BLaER1 (cell line): ENCODE results near the gene SPPL3.
"Not testable (repeated sequence)": the region's sequence is repeated elsewhere in the genome, so short reads cannot be mapped to it uniquely, and the experiment has no call there.

Experiments
- H3K27ac ChIP-seq: shearing (Covaris generic); formaldehyde crosslinking; 2 replicates; pipeline ENCODE4 v1.8.1; 2022
- H3K27me3 ChIP-seq: shearing (Covaris generic); formaldehyde crosslinking; 2 replicates; pipeline ENCODE4 v1.8.1; 2022
- H3K36me3 ChIP-seq: shearing (Covaris generic); formaldehyde crosslinking; 2 replicates; pipeline ENCODE4 v1.8.1; 2022
- H3K4me1 ChIP-seq: shearing (Covaris generic); formaldehyde crosslinking; 2 replicates; pipeline ENCODE4 v1.8.1; 2022
- H3K4me2 ChIP-seq: shearing (Covaris generic); formaldehyde crosslinking; 2 replicates; pipeline ENCODE4 v1.8.1; 2022
- H3K4me3 ChIP-seq: shearing (Covaris generic); formaldehyde crosslinking; 2 replicates; pipeline ENCODE4 v1.8.1; 2022
- H3K9ac ChIP-seq: shearing (Covaris generic); formaldehyde crosslinking; 2 replicates; pipeline ENCODE4 v1.8.1; 2022
- H3K9me3 ChIP-seq: shearing (Covaris generic); formaldehyde crosslinking; 2 replicates; pipeline ENCODE4 v1.8.1; 2022
- H4K20me1 ChIP-seq: shearing (Covaris generic); formaldehyde crosslinking; 2 replicates; pipeline ENCODE4 v1.8.1; 2022
- Cebpa-rat ChIP-seq: shearing (Covaris generic); IDR thresholded peaks from 2 replicates; pipeline ENCODE4 v1.8.1; 2022

SPPL3 gene

DNA sequence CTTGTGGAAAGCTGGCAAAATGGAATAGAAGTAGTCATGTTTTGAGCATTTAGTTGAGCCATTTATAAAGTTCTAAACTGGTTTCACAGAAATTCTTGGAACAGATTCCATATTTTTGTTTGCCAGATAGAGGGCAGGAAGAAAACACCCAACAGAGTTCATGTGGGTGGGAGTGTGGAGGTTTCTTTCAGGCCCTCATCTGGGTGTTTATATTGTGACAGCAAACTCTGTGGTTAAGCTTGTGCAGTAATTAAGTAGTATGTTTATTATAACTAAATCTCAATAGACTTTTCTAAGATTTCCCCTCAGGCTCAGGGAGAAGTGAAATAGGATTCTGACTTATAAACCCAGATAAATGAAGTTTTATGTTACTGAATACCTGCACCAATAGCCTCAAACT, 57.4 kb downstream of the SPPL3 start:
- H3K9ac ChIP-seq: no peak overlapping the region
- H4K20me1 ChIP-seq: peaks cover 100% of the 10 kb centered on the region
- TF ChIP-seq Cebpa-rat: no peak
- peaks cover 8% of the 10 kb centered on the region; the same call in 1 of the 2 replicates for H3K36me3 ChIP-seq
- H3K4me3 ChIP-seq: no peak overlapping the region
- H3K4me1 ChIP-seq: peaks cover 15% of the 10 kb centered on the region
- H3K4me2 ChIP-seq: no peak overlapping the region
- H3K27ac ChIP-seq: no peak overlapping the region
- no peaks in the 10 kb centered on the region for H3K9me3 ChIP-seq
- H3K27me3 ChIP-seq: no peaks in the 10 kb centered on the region

DNA sequence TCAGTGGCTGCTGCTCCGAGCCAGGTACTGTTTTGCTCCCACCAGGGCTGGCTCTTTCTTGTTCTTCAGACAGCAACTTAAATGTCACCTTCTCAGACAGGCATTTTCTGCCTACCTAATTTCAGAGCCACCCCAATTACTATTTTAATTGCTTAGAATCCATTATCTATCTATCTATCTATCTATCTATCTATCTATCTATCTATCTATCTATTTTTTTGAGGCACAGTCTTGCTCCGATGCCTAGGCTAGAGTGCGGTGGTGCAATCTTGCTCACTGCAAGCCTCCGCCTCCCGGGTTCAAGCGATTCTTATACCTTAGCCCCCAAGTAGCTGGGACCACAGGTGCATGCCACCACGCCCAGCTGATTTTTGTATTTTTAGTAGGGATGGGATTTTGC, 58.5 kb downstream of the SPPL3 start:
- Histone ChIP-seq H3K9ac (no peak overlapping the region), H3K27ac (no peak overlapping the region), H3K36me3 (peaks cover 8% of the 10 kb centered on the region; the same call in 1 of the 2 replicates), H3K27me3 (no peaks in the 10 kb centered on the region), H4K20me1 (peaks cover 100% of the 10 kb centered on the region), H3K9me3 (no peaks in the 10 kb centered on the region), H3K4me2 (no peak overlapping the region), H3K4me3 (no peak overlapping the region), H3K4me1 (peaks cover 9% of the 10 kb centered on the region; the same call in 1 of the 2 replicates)
- TF ChIP-seq Cebpa-rat: no peak

DNA sequence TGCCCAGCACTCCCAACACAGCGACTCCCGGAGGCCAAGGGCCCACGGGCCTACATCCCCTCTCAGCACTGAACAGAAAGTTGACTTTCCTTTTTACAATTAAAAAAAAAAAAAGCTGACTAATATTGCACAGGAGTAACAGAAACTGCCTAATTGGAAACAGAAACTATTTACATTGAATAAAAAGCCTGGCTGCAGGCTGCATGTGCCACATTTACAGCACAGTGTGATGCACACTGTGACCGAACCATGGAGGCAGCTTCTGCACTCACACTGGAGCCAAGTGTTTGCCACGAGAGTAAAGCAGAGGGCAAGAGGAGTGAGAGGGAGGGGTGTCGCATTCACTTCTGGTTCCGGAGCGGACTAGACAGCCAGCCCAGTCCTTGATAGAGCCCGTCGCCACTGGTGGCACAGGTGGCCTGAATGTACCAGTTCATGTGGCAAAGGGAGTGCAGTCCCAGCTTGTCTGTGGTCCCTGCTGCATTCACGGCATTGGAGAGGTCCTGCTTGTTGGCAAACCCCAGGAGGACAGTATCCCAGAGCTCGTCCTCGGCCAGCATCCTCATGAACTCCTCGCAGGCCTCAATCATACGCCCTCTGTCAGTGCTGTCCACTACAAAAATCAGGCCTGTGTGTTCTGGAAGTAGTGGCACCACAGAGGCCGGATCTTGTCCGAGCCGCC, 59.2 kb downstream of the SPPL3 start:
- Histone ChIP-seq H3K4me3 (no peak overlapping the region), H3K4me2 (no peak overlapping the region), H4K20me1 (peaks cover 100% of the 10 kb centered on the region), H3K27me3 (no peaks in the 10 kb centered on the region), H3K36me3 (peaks cover 8% of the 10 kb centered on the region; the same call in 1 of the 2 replicates), H3K9ac (no peak overlapping the region), H3K9me3 (no peaks in the 10 kb centered on the region), H3K4me1 (peaks cover 9% of the 10 kb centered on the region; the same call in 1 of the 2 replicates), H3K27ac (no peak overlapping the region)
- TF ChIP-seq Cebpa-rat: no peak

DNA sequence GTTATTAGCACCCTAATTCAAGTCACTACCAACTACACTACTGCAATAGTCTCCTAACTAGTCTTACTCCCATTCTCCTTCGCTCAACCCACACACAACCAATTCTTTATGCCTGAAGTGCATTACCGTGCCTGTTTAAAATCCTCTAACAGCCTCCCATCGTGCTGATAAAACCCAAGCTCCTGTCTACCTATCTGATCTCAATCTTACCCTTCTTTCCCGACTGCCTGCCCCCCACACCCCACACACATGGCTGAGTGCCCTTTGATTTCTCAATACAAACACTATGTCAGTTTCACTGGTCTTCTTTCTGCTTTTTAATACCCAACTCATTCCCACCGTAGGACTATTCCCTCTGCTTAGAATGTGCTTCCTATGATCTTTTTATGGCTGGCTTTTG, 59.9 kb downstream of the SPPL3 start:
- no peaks in the 10 kb centered on the region for H3K9me3 ChIP-seq
- no peak overlapping the region for H3K27ac ChIP-seq
- no peaks in the 10 kb centered on the region for H3K27me3 ChIP-seq
- no peak overlapping the region for H3K9ac ChIP-seq
- H4K20me1 ChIP-seq: peaks cover 99% of the 10 kb centered on the region
- peaks cover 9% of the 10 kb centered on the region; the same call in 1 of the 2 replicates for H3K4me1 ChIP-seq
- H3K36me3 ChIP-seq: peaks cover 8% of the 10 kb centered on the region; the same call in 1 of the 2 replicates
- no peak overlapping the region for H3K4me2 ChIP-seq
- TF ChIP-seq Cebpa-rat: no peak
- no peak overlapping the region for H3K4me3 ChIP-seq

DNA sequence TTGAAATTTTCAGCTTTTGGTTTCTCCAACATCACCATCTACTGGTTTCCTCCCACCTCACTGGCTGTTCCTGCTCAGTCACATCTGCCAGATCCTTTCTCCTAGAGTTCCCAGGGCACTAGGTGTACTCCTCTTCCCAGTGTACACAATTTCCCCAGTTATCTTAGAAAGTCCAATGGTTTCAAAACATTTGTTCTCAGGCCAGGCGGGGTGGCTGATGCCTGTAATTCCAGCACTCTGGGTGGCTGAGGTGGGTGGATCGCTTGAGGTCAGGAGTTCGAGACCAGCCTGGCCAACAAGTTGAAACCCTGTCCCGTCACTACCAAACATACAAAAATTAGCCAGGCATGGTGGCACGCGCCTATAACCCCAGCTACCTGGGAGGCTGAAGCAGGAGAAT, 60.7 kb downstream of the SPPL3 start:
- no peak overlapping the region for H3K9ac ChIP-seq
- H3K27ac ChIP-seq: no peak overlapping the region
- no peaks in the 10 kb centered on the region for H3K9me3 ChIP-seq
- peaks cover 9% of the 10 kb centered on the region; the same call in 1 of the 2 replicates for H3K4me1 ChIP-seq
- no peaks in the 10 kb centered on the region for H3K27me3 ChIP-seq
- no peak overlapping the region for H3K4me3 ChIP-seq
- TF ChIP-seq Cebpa-rat: no peak
- H4K20me1 ChIP-seq: peaks cover 93% of the 10 kb centered on the region
- no peak overlapping the region for H3K4me2 ChIP-seq
- H3K36me3 ChIP-seq: peaks cover 8% of the 10 kb centered on the region; the same call in 1 of the 2 replicates

DNA sequence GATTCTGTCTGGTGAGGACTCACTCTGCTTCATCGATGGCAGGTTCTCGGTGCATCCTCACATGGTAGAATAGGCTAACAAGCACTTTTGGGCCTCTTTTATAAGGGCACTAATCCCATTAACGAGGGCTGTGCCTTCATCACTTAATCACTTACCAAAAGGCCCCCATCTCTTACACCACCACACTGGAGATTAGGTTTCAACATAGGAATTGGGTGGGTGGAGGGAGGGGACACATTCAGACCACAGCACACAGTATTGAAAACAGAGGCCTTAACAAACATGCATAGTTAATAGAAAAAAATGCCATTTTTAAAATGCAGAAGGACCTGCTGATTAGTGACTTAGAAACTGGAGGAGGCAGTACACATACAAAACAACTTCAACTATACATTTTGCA, 61.6 kb downstream of the SPPL3 start:
- no peak for TF ChIP-seq Cebpa-rat

DNA sequence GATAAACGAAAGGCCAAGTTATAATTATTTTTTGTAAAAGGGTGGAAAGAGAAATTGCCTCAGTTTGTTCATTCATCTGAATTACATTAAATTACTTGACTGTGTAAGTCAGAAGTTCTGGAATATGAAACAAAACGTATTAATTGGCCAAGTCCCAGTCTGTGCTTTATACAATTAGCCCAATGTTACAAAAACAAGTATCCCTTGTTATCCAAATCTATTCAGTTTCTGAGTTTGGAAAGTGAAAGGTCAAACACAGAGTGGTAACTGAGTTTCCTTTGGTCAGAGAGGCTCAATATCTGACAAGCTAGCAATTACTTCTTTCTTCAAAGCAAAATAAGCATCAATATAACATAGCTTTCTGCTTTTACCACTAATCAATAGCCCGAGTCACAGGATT, 62.6 kb downstream of the SPPL3 start:
- Histone ChIP-seq H3K27ac (no peak overlapping the region), H3K9ac (no peak overlapping the region), H3K4me3 (no peak overlapping the region), H3K36me3 (peaks cover 8% of the 10 kb centered on the region; the same call in 1 of the 2 replicates), H3K4me1 (peaks cover 4% of the 10 kb centered on the region), H4K20me1 (peaks cover 93% of the 10 kb centered on the region), H3K9me3 (no peaks in the 10 kb centered on the region), H3K4me2 (no peak overlapping the region), H3K27me3 (no peaks in the 10 kb centered on the region)
- no peak for TF ChIP-seq Cebpa-rat

More for the DNA sequence above, 61.6 kb downstream of the SPPL3 start:
- peaks cover 93% of the 10 kb centered on the region for H4K20me1 ChIP-seq
- H3K9me3 ChIP-seq: no peaks in the 10 kb centered on the region
- H3K36me3 ChIP-seq: peaks cover 8% of the 10 kb centered on the region; the same call in 1 of the 2 replicates
- H3K9ac ChIP-seq: no peak overlapping the region
- 0 out of 2 replicates have a peak, but pooled peaks cover 1% of the 10 kb centered on the region for H3K4me1 ChIP-seq
- H3K4me3 ChIP-seq: no peak overlapping the region
- no peak overlapping the region for H3K27ac ChIP-seq
- no peak overlapping the region for H3K4me2 ChIP-seq
- no peaks in the 10 kb centered on the region for H3K27me3 ChIP-seq

DNA sequence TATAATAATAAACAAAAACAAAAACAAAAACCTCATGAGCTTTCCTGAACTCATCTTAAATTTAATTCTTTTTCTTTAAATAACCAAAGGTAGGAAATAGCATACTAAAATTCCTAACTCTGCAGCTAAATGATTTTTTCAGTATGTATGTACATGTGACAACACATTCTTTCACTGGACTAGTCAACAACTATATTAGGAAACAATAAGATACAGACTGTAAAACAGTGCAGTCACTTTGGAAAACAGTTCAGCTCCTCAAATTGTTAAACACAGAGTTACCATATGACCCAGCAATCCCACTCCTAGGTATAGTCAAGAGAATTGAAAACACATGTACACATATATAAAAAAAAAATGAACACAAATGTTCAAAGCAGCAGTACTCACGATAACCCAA, 64.7 kb downstream of the SPPL3 start:
- H3K4me3 ChIP-seq: no peak overlapping the region
- TF ChIP-seq Cebpa-rat: no peak
- H3K9ac ChIP-seq: no peak overlapping the region
- peaks cover 93% of the 10 kb centered on the region for H4K20me1 ChIP-seq
- no peaks in the 10 kb centered on the region for H3K36me3 ChIP-seq
- peaks cover 24% of the 10 kb centered on the region for H3K4me1 ChIP-seq
- H3K9me3 ChIP-seq: no peaks in the 10 kb centered on the region
- H3K27ac ChIP-seq: no peak overlapping the region
- no peaks in the 10 kb centered on the region for H3K27me3 ChIP-seq
- H3K4me2 ChIP-seq: no peak overlapping the region

DNA sequence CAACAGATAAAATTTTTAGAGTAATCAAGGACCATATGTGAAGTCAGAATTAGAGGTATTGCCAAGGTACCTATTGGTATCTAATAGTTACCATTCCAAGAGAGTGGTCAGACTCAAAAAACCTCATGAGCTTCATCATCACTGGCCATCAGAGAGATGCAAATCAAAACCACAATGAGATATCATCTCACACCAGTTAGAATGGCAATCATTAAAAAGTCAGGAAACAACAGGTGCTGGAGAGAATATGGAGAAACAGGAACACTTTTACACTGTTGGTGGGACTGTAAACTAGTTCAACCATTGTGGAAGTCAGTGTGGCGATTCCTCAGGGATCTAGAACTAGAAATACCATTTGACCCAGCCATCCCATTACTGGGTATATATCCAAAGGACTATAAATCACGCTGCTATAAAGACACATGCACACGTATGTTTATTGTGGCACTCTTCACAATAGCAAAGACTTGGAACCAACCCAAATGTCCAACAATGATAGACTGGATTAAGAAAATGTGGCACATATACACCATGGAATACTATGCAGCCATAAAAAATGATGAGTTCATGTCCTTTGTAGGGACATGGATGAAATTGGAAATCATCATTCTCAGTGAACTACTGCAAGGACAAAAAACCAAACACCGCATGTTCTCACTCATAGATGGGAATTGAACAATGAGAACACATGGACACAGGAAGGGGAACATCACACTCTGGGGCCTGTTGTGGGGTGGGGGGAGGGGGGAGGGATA, 65.4 kb downstream of the SPPL3 start:
- peaks cover 31% of the 10 kb centered on the region for H3K4me1 ChIP-seq
- H3K9ac ChIP-seq, H3K4me2 ChIP-seq, H3K36me3 ChIP-seq, H3K9me3 ChIP-seq, H3K4me3 ChIP-seq, H3K27ac ChIP-seq, H3K27me3 ChIP-seq: not testable (repeated sequence)
- H4K20me1 ChIP-seq: peaks cover 93% of the 10 kb centered on the region

DNA sequence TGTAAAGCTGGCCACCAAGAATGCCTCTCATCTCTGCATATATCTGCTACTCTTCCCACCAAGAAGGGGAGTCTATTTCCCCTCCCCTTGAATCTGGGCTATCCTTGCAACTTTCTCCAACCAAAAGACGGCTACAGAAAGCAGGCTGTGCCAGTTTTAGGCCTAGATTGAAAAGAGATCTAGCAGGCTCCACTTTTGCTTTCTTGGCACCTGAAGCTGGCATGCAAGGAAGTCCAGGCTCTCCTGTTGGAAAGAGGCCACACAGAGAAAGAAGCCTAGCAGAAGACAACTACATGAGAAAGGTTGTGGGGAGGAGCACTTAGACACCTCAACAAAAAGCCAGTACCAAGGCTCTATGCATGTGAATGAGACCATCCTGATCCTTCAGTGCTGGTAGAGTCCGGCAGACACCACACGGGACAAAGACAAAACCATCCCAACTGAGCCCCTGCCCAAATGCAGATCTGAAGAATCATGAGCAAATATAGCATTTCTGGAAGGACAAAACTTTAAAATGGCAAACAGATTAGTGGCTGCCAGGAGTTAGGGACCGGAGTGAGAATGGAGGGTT, 68.0 kb downstream of the SPPL3 start:
- peaks cover 93% of the 10 kb centered on the region for H4K20me1 ChIP-seq

More for the DNA sequence above, 68.0 kb downstream of the SPPL3 start:
- no peaks in the 10 kb centered on the region for H3K36me3 ChIP-seq
- H3K27ac ChIP-seq: no peak overlapping the region
- peak overlapping the region; percentile 70 for H3K4me2 ChIP-seq
- no peak overlapping the region for H3K9ac ChIP-seq
- no peaks in the 10 kb centered on the region for H3K9me3 ChIP-seq
- H3K4me1 ChIP-seq: peaks cover 40% of the 10 kb centered on the region
- H3K27me3 ChIP-seq: no peaks in the 10 kb centered on the region
- H3K4me3 ChIP-seq: no peak overlapping the region
- no peak for TF ChIP-seq Cebpa-rat
